Stimulated activated CD8-positive, alpha-beta memory T cell treated with anti-CD3 and anti-CD28 coated beads, Interleukin-7, amount 100 ng/mL, for 1 hour (primary cell): ENCODE measurements around the gene FHAD1.

Experiments
- DNase-seq, 2 donors: peaks; one replicate each; pipeline ENCODE4 v3.0.0-alpha.2; 2020; ENCODE audit warnings: low read depth in 2 of 2

Gene FHAD1

DNA sequence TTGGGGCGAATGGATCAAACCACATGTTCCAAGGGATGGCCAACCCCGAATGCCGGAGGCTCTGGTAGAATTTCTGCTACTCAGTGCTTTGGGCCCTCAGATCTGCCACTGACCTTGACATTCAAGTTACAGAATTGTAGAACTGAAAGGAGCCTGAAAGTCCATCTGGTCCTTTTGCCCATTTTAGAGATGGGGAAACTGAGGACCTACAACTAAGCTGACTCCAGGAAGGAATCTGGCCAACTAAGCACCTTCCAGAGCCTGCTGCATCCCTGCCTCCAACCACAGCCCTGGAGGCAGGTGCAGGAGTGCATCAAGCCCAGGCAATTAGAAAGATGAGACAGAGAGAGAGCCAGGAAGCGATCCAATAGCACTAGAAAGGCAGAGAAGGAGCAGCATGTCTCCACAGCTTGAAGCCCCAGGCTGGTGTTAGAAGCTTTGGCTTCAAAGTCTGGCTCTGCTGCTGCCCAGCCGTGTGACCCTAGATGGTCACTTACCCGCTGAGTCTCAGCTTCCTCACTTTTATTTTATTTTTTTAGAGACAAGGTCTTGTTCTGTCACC lies 189.9 kb downstream of the FHAD1 start:
- no peak for DNase-seq

DNA sequence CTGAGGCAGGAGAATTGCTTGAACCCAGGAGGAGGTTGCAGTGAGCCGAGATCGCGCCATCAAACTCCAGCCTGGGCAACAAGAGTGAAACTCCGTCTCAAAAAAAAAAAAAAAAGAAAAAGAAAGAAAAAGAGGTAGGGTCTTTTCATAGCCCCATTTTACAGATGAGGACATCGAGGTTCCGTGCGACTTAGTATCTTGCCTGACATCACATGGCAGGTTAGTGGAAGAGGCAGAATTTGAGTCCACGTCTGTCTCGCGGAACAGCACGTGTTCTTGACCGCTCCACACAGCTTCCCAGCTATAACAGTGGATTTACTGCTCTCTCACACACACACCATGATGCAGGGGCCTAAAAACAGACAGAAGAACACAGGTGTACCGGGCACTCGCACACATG lies 192.3 kb downstream of the FHAD1 start:
- no peak for DNase-seq

DNA sequence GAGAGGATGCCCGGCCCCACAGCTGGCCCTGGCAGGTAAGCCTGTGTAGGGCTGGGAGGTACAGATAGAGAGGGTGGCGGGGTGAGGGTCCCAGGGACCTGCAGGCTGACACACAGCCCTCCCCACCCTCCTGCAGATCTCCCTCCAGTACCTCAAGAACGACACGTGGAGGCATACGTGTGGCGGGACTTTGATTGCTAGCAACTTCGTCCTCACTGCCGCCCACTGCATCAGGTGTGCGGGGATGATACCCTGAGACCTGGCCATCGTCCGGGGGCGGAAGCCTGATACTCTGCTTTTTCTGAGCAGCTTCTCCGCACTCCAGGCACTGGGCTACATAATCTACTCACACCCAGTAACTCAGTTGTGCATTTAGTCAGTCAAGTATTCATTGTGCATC lies 193.3 kb downstream of the FHAD1 start:
- DNase-seq = no peak

DNA sequence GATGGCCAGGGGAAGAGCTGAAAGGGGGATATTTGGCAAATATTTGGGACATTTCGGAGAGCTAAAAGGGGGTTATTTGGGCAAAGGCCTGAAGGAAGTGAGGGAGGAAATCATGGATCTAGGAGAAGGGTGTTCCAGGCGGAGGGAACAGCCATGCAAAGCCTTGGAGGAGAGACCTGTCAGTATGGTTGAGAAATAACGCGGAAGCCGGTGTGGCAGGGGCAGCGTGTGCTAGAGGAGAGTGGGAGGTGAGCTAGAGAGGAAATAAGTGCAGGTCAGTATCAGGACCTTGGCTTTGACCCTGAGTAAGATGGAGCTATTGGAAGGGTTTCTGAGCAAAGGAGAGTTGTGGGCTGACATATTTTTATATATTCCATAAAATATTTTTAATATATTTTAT lies 194.2 kb downstream of the FHAD1 start:
- no peak for DNase-seq

DNA sequence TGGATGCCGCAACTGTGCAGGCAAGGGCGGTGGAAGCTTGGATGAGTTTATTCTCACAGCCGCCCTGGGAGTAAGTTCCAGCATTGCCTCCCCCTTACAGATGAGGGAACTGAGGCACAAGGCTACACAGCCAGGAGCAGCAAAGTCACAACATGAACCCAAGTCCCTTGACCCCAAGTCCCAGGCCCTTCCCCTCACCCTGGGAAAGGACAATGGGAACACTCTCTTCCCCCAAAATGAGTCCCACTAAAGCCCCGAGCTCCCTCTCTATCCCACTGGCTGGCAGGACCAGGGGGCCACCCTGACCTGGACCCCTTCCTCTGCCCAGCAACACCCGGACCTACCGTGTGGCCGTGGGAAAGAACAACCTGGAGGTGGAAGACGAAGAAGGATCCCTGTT lies 195.1 kb downstream of the FHAD1 start:
- DNase-seq = no peak

DNA sequence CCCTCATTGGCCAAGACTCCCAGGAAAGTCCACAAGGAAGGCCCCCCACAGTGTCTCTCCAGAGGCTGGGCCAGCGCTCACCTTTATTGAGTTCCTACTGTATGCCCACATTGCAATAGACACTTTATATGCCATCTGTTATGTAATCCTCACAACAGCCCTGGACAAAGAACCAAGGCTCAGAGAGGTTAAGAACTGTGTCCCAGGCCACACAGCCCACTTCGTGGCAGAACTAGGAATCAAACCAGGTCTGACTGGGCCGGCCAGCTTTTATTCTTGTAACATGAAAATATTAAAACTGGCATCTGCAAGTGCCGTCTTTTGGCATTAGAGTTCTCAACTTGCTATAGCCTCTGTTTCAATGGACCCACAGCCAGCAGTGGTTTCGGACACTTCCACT lies 195.7 kb downstream of the FHAD1 start:
- DNase-seq = no peak

DNA sequence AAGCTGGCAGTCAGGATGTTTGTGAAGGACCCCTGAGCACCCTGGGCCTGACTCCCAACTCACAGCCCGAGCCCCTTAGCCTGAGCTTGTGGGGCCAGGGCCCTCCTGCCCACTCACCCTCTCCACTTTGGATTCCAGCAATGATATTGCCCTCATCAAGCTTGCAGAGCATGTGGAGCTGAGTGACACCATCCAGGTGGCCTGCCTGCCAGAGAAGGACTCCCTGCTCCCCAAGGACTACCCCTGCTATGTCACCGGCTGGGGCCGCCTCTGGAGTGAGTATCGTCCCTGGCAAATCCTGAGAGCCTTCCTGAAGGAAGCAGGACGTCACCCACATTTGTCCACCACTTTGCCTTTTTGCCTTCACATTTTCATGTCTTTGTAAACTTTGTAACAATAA lies 196.3 kb downstream of the FHAD1 start:
- no peak for DNase-seq

DNA sequence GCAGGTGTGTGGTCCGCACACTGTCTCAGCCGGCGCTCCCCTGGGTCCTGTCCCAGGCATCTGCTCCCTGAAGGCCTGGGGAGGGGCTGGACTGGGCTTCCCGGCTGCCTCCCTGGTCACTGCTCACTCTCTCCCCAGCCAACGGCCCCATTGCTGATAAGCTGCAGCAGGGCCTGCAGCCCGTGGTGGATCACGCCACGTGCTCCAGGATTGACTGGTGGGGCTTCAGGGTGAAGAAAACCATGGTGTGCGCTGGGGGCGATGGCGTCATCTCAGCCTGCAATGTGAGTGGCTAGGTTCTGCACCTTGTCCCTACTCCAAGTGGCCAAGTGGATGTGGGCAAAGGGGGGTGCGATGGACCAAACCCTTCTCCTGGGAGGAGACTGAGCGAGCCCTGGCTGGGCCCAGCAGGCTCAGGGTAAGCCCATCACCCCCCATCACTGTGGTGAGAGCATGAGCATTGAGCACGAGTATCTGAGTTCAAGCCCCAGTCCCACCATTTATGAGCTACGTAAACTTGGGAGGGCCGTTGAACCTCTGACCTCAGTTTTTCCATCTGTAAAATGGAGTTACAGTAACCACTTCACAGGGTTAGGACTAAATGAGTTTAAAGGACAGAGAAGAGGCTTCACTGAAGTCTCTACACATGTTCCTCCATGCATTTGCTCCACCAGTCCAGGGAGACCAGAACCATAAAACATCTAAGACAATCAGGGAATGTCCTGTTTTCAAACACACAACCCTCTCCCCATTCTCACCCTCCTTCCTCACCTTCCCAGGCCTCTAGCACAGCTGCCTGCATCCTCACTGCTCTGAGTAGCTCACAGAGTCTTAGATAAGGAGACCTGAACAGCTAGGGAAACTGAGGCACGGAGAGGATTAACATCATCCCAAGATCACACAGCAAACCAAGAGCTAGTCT lies 197.7 kb downstream of the FHAD1 start:
- no peak for DNase-seq

DNA sequence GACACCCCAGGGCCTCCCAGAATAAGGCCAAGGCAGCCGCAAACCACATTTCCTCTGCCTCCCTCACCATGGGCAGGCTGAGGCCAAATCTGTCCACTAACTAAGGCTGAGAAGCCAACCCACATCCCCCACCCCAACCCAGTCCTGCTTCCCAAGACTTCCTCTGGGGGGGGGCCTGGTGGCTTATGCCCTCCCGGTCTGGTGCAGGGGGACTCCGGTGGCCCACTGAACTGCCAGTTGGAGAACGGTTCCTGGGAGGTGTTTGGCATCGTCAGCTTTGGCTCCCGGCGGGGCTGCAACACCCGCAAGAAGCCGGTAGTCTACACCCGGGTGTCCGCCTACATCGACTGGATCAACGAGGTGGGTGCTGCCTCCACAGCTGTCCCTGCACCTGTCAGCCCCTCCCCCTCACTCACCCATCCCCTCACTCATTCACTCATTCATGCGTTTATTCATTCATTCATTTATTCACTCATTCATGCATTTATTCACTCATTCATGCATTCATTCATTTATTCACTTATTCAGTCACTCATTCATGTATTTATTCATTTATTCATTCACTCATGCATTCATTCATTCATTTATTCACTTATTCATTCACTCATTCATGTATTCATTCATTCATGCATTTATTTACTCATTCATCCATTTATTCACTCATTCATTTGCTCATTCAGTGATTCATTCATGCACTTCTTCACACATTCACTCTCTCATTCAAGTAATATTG lies 198.5 kb downstream of the FHAD1 start:
- DNase-seq = no peak

DNA sequence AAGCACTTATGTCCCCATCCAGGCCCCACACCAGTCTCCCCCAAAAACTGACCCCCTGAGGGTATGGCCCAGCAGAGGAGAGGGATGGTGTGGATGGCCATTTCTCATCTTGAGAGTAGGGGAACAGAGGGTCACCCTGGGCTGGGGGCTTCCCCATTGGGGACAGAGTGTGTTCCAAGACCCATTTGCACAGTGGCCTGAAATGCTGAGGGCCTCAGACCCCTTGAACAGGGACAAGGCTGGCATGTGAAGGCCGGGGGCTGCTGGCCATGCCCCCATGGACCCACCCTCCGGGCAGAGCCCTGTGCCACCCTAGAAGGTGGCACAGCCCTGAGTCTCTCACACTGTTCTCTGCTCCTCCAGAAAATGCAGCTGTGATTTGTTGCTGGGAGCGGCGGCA lies 199.2 kb downstream of the FHAD1 start:
- DNase-seq = no peak
